GM04503 (cell line): ENCODE data around the gene MFAP1.

Experiments used
- DNase-seq: peaks from one replicate; pipeline ENCODE4 v3.0.0-alpha.2; 2012; ENCODE audit warnings: low read depth

The MFAP1 gene

GRCh38 chr15:43776101-43776717 lies 48.3 kb downstream of the MFAP1 start:
- no peak for DNase-seq

DNA sequence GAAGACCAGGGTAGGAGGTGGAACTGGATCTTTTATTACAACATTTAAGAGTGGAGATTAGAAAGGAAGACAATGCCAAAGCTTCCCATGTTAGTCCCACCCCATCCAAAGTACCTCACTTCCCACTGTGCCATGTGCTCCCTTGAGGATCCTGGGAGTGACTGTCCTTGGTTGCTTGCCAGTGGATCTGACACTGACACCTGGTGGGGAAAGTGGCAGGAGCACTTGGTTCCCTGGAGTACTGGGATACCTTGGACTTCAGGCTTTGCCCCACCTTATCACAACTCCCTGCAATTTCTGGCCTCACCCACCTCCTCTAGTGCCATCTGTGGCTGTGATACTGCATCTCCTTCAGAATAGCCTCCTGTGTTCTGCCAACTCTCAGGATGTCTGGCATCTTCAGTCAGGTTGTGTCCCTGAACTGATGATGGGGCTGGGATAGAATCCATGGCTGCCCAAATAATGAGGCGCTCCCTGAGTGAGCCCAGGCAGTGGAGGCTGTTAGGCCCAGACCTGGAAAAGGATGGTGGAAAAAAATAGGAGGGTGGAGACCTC lies 49.0 kb downstream of the MFAP1 start:
- DNase-seq = no peak

DNA sequence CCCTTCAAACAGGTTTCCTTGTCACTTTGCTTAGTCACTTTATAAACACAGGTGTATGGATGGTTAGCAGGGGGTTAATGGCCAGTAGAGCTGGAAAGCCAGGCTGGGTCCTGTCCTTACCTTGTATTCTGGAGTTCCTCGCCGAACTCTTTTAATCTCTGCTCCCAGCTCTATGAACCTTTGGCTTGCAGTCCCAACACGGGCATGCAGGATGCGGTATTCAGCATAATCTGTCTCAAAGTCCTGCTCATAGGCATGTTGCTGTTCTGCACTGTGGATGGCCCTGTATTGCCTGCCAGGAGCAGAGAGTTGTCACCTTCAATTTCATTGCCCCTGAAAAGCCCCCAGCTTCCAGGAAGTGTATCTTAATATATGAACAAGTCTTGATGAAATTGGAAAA lies 50.4 kb downstream of the MFAP1 start:
- no peak for DNase-seq

DNA sequence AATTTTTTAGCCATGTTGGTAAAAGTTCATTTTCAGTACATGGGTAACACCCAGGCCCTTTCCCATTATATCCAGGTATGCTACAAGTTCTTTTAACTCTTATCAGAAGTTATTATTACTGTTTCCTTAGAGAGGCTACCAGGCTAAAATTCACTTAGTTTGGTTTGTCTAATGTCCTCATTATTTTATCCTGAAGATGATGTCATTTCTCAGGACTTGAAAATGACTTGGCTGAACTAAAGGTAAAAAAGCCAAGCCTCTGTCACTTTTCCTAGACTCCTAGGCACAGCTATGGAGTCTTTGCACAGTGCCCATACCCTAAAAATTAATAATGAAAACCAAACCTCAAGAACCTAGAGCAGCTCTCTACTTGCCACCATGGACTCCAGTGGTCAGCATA lies 51.9 kb downstream of the MFAP1 start:
- no peak for DNase-seq

- DNase-seq = no peak
These were observed 52.7 kb downstream of the MFAP1 start for GRCh38 chr15:43771816-43772215.

- no peak for DNase-seq
These were observed 54.8 kb downstream of the MFAP1 start for GRCh38 chr15:43769584-43770228.

GRCh38 chr15:43763819-43764446 lies 60.6 kb downstream of the MFAP1 start:
- DNase-seq = no peak

DNA sequence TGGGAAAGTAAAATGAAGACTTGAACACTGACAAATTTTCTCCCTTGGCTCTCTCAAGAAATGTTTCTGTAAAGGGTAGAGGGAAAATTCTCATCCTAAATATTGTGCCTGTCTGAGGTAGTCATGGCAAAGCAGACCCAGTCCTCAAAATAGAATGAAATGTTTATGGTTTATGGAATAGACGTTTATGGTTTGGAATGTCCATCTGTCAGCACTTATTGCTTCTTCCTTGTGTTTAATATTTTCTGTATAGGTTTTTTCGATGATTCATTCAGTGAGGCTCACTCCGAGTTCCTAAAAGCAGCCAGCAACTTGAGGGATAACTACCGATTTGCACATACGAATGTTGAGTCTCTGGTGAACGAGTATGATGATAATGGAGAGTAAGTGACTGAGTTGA lies 61.7 kb downstream of the MFAP1 start:
- DNase-seq = no peak
